Panc1 (cell line): ENCODE measurements around the gene EPX. TPM values are rescaled to one million over a fixed set of nuclear protein-coding genes. Genes with fewer than 3 reads are reported as not detected.

Experiments used
- ATAC-seq: fragments of 200-7000 bp; cut with Tn5 transposase; 2 replicates; pipeline ENCODE4 v1.9.1; 2020; ENCODE audit warnings: mild to moderate bottlenecking, moderate library complexity
- BruUV-seq: library from RNA; stranded (reverse); fragments of 400-500 nt; replicated peaks from 2 replicates; lab custom pipeline; 2021; lab: Mats Ljungman, UMichigan
- CTCF ChIA-PET: fragments of 300-600 bp; sonication (Branson Sonifier 250); formaldehyde crosslinking; loops from one replicate; lab custom pipeline; 2022; ENCODE audit warnings: antibody characterized with exemption; lab: Charles Lee
- POLR2A ChIA-PET: fragments of 300-600 bp; sonication (Branson Sonifier 250); formaldehyde crosslinking; loops from one replicate; lab custom pipeline; 2022; ENCODE audit warnings: antibody characterized with exemption; lab: Charles Lee
- DNase-seq: peaks from one replicate; pipeline ENCODE4 v3.0.0-alpha.2; 2010; ENCODE audit warnings: low read depth, low spot score
- H3K27ac ChIP-seq: 2 replicates; pipeline ENCODE4 v1.5.1; 2011; ENCODE audit warnings: mild to moderate bottlenecking, low read length, inconsistent platforms
- H3K27me3 ChIP-seq: fragments of 200-500 bp; sonication (Bioruptor generic); 2 replicates; pipeline ENCODE4 v1.6.0; 2014; ENCODE audit warnings: low read length, inconsistent platforms; ENCODE audit not compliant: control insufficient read depth, insufficient read depth
- H3K36me3 ChIP-seq: fragments of 200-500 bp; sonication (Bioruptor generic); 2 replicates; pipeline ENCODE4 v1.5.1; 2014; ENCODE audit warnings: inconsistent platforms, mild to moderate bottlenecking, low read length, moderate library complexity; ENCODE audit not compliant: control insufficient read depth, insufficient read depth
- H3K4me1 ChIP-seq: 2 replicates; pipeline ENCODE4 v1.5.1; 2011; ENCODE audit warnings: inconsistent platforms, mild to moderate bottlenecking, low read length, moderate library complexity; ENCODE audit not compliant: control insufficient read depth, insufficient read depth
- H3K4me3 ChIP-seq, 2 experiments: 2 replicates each; pipeline ENCODE4 v1.5.1; 2011 to 2012; ENCODE audit warnings: low read depth in 2 of 2, low read length in 2 of 2, mild to moderate bottlenecking in 2 of 2, inconsistent platforms in 1 of 2, moderate library complexity in 1 of 2
- H3K9me3 ChIP-seq: fragments of 200-500 bp; sonication (Bioruptor generic); 2 replicates; pipeline ENCODE4 v1.5.1; 2014; ENCODE audit warnings: low read depth, mild to moderate bottlenecking, inconsistent platforms, low read length, moderate library complexity; ENCODE audit not compliant: control insufficient read depth, insufficient read depth
- POLR2AphosphoS5 ChIP-seq: IDR thresholded peaks from 2 replicates; pipeline ENCODE4 v1.6.1; 2012; ENCODE audit warnings: mild to moderate bottlenecking, low read depth, low read length, moderate library complexity
- SIN3A ChIP-seq: IDR thresholded peaks from 2 replicates; pipeline ENCODE4 v1.6.1; 2012; ENCODE audit warnings: low read depth, mild to moderate bottlenecking, low read length, moderate library complexity, borderline replicate concordance; ENCODE audit not compliant: insufficient read depth
- TCF7L2 ChIP-seq: IDR thresholded peaks from 2 replicates; pipeline ENCODE4 v1.6.1; 2011; ENCODE audit warnings: mild to moderate bottlenecking, low read depth, low read length, inconsistent platforms
- in situ Hi-C: cut with HindIII; loops from 2 replicates; pipeline ENCODE4 v1.10.0; 2016; ENCODE audit warnings: low sequenced_read_pairs, low pct_unique_long_range_greater_than_20kb
- intact Hi-C: fragments of 100-400 bp; cut with micrococcal nuclease; formaldehyde crosslinking; loops from one replicate; pipeline ENCODE4 v1.10.0; 2022; ENCODE audit not compliant: unreplicated experiment
- total RNA-seq: library from RNA; stranded (reverse); gene quantifications from one replicate; pipeline ENCODE4 v1.2.1, GENCODE V29; 2021; ENCODE audit not compliant: unreplicated experiment
- TF ChIP-seq, protein P1 (sequence below): fragments of 450-650 bp; IDR thresholded peaks from 2 replicates; pipeline ENCODE4 v1.5.1; 2017; ENCODE audit warnings: mild to moderate bottlenecking
- TF ChIP-seq, protein P2 (sequence below), 2 experiments: IDR thresholded peaks; 2 replicates each; pipeline ENCODE4 v1.6.1; 2011 to 2012; ENCODE audit warnings: low read depth in 2 of 2, control low read depth in 1 of 2, low read length in 1 of 2, mild to moderate bottlenecking in 1 of 2, moderate library complexity in 1 of 2; ENCODE audit not compliant: insufficient read depth in 1 of 2

EPX gene
- total RNA-seq, 1 experiment from 2014 or later, result not detected

DNA sequence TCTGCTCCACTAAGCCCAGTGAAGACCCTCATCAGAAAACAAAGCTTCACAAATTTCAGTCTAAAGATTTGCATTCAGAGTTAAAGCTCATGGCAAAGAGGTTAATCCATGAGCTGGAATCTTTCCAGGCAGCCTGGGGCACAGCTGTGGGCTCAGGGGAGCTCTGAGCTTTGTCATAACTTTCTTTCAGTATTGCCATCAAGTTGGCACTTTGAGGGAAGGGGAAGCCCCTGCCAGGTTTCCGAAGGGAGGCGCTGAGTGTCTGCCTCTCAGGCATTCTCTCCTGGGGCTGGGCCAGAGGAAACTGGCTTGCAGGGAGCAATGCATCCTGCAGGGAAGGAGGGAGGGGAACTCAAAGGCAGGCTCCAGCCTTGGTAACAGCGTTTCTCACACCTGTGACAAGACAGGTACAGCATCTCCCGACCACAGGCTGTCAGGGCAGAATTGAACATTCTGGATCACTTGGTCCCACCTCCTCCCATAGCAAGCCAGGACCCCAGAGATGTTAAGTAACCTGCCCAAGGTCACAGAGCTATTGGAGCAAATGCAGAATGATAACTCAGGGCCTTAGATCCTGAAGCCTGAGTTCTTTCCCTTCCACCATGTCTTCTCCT lies 49.8 kb downstream of the EPX start:
- no peak for ATAC-seq
- DNase-seq, result no peak
- ChIA-PET POLR2A (no interaction called here), CTCF (no interaction called here)
- intact Hi-C loops (no loop called here), in situ Hi-C loops (no loop called here)
- H3K4me3 ChIP-seq, result no peak overlapping the region
- no peak overlapping the region for H3K27ac ChIP-seq
- BruUV-seq, result no TSS peak
- H3K36me3 ChIP-seq, result no peaks in the 10 kb centered on the region
- TF ChIP-seq, protein P1, sequence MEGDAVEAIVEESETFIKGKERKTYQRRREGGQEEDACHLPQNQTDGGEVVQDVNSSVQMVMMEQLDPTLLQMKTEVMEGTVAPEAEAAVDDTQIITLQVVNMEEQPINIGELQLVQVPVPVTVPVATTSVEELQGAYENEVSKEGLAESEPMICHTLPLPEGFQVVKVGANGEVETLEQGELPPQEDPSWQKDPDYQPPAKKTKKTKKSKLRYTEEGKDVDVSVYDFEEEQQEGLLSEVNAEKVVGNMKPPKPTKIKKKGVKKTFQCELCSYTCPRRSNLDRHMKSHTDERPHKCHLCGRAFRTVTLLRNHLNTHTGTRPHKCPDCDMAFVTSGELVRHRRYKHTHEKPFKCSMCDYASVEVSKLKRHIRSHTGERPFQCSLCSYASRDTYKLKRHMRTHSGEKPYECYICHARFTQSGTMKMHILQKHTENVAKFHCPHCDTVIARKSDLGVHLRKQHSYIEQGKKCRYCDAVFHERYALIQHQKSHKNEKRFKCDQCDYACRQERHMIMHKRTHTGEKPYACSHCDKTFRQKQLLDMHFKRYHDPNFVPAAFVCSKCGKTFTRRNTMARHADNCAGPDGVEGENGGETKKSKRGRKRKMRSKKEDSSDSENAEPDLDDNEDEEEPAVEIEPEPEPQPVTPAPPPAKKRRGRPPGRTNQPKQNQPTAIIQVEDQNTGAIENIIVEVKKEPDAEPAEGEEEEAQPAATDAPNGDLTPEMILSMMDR, result no peak
- TF ChIP-seq SIN3A (no peak), TCF7L2 (no peak), POLR2AphosphoS5 (no peak)
- TF ChIP-seq, protein P2, sequence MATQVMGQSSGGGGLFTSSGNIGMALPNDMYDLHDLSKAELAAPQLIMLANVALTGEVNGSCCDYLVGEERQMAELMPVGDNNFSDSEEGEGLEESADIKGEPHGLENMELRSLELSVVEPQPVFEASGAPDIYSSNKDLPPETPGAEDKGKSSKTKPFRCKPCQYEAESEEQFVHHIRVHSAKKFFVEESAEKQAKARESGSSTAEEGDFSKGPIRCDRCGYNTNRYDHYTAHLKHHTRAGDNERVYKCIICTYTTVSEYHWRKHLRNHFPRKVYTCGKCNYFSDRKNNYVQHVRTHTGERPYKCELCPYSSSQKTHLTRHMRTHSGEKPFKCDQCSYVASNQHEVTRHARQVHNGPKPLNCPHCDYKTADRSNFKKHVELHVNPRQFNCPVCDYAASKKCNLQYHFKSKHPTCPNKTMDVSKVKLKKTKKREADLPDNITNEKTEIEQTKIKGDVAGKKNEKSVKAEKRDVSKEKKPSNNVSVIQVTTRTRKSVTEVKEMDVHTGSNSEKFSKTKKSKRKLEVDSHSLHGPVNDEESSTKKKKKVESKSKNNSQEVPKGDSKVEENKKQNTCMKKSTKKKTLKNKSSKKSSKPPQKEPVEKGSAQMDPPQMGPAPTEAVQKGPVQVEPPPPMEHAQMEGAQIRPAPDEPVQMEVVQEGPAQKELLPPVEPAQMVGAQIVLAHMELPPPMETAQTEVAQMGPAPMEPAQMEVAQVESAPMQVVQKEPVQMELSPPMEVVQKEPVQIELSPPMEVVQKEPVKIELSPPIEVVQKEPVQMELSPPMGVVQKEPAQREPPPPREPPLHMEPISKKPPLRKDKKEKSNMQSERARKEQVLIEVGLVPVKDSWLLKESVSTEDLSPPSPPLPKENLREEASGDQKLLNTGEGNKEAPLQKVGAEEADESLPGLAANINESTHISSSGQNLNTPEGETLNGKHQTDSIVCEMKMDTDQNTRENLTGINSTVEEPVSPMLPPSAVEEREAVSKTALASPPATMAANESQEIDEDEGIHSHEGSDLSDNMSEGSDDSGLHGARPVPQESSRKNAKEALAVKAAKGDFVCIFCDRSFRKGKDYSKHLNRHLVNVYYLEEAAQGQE (IDR thresholded peaks at IDR 0.05; ENCODE audit: insufficient read depth in 1 of 2, low read depth in 2 of 2, low read length in 1 of 2), result no peak
- H3K27me3 ChIP-seq, result peaks cover 14% of the 10 kb centered on the region
- no peaks in the 10 kb centered on the region for H3K9me3 ChIP-seq
- no peaks in the 10 kb centered on the region for H3K4me1 ChIP-seq

DNA sequence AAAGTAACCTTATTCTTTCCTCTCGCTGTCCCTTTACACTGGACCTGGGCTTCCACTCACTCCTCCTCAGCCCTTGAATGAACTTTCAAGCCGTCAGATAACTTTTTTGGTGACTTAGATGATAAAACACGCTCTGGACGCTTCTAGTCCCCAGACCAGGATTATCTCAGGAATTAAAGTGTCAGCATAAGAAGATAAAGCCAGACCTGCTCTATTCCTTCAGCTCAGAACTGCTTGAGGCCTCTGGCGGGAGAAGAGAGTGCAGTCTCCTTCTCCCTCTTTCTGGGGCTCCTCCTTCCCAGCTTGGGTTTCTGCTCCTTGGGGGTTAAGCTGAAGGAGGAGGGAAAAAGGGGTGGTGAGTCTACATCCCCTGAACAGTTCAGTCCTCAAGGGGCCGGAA lies 52.4 kb downstream of the EPX start:
- H3K36me3 ChIP-seq, result no peaks in the 10 kb centered on the region
- CTCF ChIA-PET, result no interaction called here
- POLR2A ChIA-PET, result no interaction called here

More for the DNA sequence above, 52.4 kb downstream of the EPX start:
- DNase-seq, result no peak
- no peak overlapping the region for H3K4me3 ChIP-seq
- H3K27ac ChIP-seq, result no peak overlapping the region
- no peak for ATAC-seq
- no peaks in the 10 kb centered on the region for H3K9me3 ChIP-seq
- H3K4me1 ChIP-seq, result no peaks in the 10 kb centered on the region
- H3K27me3 ChIP-seq, result peaks cover 6% of the 10 kb centered on the region; the same call in 1 of the 2 replicates
- no peak for TF ChIP-seq POLR2AphosphoS5
- TF ChIP-seq TCF7L2, result no peak
- TF ChIP-seq, protein P1, result no peak
- no peak for TF ChIP-seq SIN3A
- TF ChIP-seq, protein P2 (IDR thresholded peaks at IDR 0.05; ENCODE audit: insufficient read depth in 1 of 2, low read depth in 2 of 2, low read length in 1 of 2), result no peak
- intact Hi-C loops (no loop called here), in situ Hi-C loops (no loop called here)
- no TSS peak for BruUV-seq
